ENCODE results near the gene LCP1.

LCP1 gene

DNA sequence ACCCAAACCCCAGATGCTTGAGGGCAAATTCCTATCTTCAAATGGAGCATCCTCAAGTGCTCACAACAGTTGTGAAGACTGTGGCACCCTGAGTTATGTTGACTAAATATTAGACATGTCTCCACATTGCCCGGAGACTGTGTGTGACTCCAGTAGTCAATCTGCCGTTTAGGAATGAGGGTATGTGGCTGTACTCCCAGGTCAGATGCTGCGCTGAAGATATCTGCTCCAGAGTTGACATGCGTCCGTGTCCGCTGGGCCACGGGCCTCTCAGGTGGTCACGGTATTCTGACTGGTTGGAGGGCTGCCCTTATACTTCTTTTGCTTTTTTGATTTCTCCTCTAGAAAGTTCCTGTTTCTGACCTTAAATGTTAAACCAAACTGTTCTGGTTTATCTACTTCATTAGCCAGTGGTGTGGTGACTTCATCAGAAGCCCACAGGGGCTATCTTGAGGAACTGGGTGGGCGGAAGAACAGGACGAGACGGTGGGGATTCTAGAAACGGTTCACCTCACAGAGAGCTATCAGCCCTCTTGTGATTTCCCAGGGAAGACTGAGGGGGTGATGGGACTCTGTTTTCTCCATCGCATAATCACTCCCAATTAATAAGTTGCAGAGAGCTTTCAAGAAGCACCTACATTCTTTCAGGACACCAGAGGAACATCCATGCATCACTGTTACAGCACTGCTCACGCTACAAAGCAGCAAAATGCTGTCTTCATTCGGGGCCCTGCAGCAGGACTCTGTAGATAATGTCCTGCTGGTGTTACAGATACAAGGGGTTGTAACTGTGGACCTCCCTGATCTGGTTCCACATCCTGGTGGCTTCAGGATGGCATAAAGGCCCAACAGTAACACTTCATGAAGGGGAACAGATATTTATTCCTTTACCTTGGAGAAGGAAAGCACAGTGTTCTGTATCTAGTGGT is 1.3 kb upstream of the LCP1 start:
- no peak for DNase-seq (ENCODE audit: low read depth in 3 of 3, low spot score in 1 of 3)

- DNase-seq (ENCODE audit: low read depth in 3 of 3, low spot score in 1 of 3) = no peak
Observed at GRCh38 chr13:46182491-46182877, 507 bp upstream of the LCP1 start.

GRCh38 chr13:46181377-46181839 is 569 bp downstream of the LCP1 start:
- no peak for DNase-seq (ENCODE audit: low read depth in 3 of 3, low spot score in 1 of 3)

GRCh38 chr13:46179969-46180763 is 1.8 kb downstream of the LCP1 start:
- DNase-seq (ENCODE audit: low read depth in 3 of 3, low spot score in 1 of 3) = no peak

GRCh38 chr13:46179491-46179908 is 2.5 kb downstream of the LCP1 start:
- DNase-seq (ENCODE audit: low read depth in 3 of 3, low spot score in 1 of 3) = peak; percentile 50 to 57 (median 53)

GRCh38 chr13:46178821-46179220 is 3.2 kb downstream of the LCP1 start:
- no peak for DNase-seq (ENCODE audit: low read depth in 3 of 3, low spot score in 1 of 3)

DNA sequence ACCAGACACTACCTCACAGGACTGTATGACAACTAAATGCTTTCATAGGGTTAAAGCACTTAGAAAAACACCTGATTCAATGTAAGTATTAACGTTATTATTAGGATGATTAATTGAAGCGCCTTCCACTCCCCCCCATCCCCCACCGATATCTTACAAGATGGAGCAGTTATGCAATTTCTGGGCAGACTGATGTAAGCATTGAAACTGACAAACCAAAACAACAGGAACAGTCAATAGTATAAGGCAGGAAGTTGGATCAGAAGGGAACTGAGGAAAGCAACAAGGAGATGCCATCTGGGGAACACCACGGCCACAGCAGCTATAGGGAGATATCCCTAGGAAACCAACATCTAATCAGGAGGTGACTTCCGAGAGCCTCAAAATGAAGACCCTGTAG is 3.8 kb downstream of the LCP1 start:
- DNase-seq (ENCODE audit: low read depth in 3 of 3, low spot score in 1 of 3) = no peak

DNA sequence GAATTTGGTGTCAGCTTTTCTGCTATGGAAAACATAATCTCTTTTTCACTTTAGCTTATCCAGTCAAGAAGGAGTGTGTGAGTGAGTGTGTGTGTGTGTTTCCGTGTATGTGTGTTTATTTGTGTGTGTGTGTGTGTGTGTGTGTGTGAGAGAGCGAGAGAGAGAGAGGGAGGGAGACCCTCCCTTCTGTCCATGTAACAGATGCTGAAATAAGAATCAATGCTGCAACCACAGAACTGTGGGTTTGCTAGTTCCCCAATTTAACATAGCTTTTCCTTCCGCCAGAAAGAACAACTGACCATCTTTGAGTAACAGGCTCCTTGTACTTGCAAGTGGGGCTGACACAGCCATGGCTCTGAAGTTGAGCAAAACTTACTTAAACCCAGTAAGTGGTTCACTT is 5.2 kb downstream of the LCP1 start:
- no peak for DNase-seq (ENCODE audit: low read depth in 3 of 3, low spot score in 1 of 3)

DNA sequence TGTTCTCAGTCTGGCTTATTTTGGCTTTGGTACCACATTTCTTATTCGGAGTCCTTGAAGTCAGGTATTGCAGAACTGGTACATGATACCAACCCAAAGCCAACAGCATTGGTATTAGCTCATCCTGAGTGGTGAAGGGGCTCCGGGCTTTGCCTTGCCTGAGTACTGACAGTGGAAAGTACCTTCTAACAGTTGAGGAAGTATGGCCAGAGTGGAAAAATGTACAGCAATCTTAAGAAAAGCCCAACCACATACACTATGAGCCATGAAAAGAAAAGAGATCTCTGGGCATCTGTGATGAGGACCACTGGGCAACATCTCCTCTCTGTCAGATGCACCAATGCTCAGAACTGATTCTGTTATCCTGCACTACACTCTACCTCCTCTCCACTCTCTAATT is 8.3 kb downstream of the LCP1 start:
- no peak for DNase-seq (ENCODE audit: low read depth in 3 of 3, low spot score in 1 of 3)

DNA sequence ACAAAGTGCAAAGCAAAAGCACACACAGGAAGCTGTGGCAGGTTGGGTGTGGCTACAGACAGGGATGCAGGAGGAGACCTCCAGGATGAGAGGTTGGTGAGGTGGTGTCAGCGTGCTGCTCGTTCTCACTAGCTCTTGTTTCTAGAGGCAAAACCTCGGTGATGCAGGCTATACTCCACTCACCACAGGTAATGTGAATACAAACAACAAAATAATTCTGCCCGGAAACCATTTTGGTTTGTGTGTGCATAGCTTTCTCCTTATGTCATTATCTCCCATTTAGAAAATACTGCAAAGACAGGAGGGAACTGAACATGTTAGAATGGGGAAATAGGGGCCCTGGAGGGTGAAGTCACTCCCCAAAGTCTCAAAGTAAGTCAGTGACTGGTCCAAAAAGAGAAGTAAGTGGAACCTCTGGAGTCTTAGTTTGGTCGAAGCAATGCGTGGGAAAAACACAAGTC is 9.4 kb downstream of the LCP1 start:
- no peak for DNase-seq (ENCODE audit: low read depth in 3 of 3, low spot score in 1 of 3)

DNA sequence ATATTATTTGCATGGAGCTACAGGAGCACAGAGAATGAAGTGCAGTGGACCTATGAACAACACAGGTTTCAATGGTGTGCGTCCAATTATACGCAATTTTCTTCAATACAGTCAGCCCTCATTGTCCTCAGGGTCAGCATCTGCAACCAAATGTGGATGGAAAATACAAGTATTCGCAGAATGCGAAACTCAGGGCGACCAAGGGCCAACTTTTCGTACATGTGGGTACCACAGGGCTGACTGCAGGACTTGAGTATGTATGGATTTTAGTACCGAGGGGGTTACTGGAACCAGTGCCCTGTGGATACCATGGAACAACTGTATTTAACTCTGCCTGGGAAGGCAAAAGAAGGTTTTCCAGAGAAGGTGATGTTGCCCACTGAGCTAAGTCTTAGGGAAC is 10.2 kb downstream of the LCP1 start:
- no peak for DNase-seq (ENCODE audit: low read depth in 3 of 3, low spot score in 1 of 3)

DNA sequence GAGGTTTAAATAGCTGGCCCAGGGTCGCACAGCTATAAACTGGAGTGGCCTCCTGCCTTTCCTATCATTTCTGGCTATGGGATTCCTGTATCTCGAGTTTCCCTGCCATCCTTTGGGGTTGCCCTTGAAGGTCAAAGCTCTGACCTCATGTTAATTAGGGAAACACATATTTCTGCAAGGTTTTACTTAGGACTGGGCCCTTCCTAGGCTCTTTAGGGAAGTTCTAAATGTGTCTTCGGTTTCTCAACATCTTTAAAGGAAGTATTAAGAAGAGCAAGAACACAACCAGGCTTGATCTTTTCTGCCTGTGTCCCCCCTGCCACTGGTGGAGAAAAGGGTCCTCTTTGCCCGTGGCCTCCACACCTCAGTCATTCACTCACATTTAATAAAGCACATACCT is 10.8 kb downstream of the LCP1 start:
- no peak for DNase-seq (ENCODE audit: low read depth in 3 of 3, low spot score in 1 of 3)

- DNase-seq (ENCODE audit: low read depth in 3 of 3, low spot score in 1 of 3) = no peak
Observed at GRCh38 chr13:46170687-46171086, 11.3 kb downstream of the LCP1 start.

- DNase-seq (ENCODE audit: low read depth in 3 of 3, low spot score in 1 of 3) = no peak
Observed at GRCh38 chr13:46170268-46170667, 11.7 kb downstream of the LCP1 start.

GRCh38 chr13:46169758-46170157 is 12.2 kb downstream of the LCP1 start:
- DNase-seq (ENCODE audit: low read depth in 3 of 3, low spot score in 1 of 3) = no peak

- no peak for DNase-seq (ENCODE audit: low read depth in 3 of 3, low spot score in 1 of 3)
Observed at GRCh38 chr13:46168783-46169182, 13.2 kb downstream of the LCP1 start.

GRCh38 chr13:46168341-46168740 is 13.6 kb downstream of the LCP1 start:
- DNase-seq (ENCODE audit: low read depth in 3 of 3, low spot score in 1 of 3) = peak in 1 of 3 donors; percentile 35

DNA sequence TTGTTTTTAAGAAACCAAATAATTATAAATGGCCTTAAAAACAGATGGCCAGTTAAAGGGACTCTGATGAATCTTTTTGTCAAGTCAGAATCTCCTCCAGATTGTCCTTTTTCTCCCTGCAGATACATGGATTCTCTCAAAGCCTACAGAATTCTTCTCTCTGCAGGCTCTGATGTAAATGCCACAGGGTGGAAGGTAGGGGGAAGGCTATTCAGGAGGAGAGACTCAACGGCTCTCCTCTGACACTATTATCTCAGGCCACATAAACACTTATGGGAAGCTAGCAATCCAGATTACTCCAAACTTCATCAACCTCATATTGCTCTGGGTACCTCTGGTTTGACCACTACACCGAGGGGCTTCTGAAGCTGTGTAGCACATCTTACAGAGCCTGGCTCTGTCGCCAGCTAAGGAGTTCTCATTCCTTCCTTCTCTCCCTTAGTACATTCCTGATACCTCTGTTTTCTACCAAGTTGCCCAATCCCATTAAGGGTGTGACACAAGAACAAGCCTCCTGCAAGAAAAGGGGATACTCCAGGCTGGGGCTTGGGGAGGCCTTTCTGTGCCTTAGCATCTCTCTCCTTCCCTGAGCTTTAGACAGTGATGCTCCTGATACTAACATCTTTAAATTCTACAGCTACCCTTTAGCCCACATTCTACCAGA is 14.9 kb downstream of the LCP1 start:
- DNase-seq (ENCODE audit: low read depth in 3 of 3, low spot score in 1 of 3) = no peak

DNA sequence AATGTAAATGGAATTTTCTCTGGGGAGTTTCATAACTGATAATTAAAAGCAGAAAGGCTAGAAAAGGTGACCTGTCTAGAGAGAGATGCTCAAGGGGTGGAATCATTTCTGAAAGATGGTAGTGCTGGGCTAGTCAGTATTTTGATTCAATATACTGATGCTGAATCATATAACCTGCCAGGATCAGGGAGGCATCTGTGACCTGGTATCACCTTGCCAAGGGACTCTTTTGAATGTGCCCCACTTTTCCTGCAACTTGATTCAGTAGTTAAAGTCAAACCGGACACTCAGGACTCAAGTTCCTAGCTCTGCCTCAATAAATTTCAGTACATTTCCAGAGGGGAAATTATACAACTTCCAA is 15.8 kb downstream of the LCP1 start:
- DNase-seq (ENCODE audit: low read depth in 3 of 3, low spot score in 1 of 3) = no peak

- DNase-seq (ENCODE audit: low read depth in 3 of 3, low spot score in 1 of 3) = no peak
Observed at GRCh38 chr13:46165485-46166223, 16.3 kb downstream of the LCP1 start.

DNA sequence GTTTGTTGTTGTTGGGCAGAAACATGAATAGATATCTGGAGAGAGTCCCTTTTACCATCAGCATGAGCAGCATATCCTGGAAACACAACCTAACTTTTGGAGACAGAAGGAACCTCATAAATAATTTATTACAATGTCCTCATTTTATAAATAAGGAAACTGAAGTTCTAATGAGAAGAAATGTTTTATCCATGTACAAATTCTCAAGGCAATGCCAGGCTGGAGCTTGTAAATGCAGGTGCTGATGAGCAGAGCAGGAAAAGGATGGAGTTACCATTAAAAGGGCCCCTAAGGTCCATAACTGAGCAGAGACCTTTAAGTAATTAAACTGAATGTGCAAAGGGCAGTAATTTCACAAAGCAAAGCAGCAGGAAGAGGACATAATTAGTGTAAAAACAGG is 17.3 kb downstream of the LCP1 start:
- DNase-seq (ENCODE audit: low read depth in 3 of 3, low spot score in 1 of 3) = no peak
